Stimulated activated CD8-positive, alpha-beta memory T cell treated with anti-CD3 and anti-CD28 coated beads, Interleukin-4, amount 100 ng/mL, for 1 hour (primary cell): Measurements from ENCODE around the gene PCBP1.
"Not testable (repeated sequence)": the region's sequence is repeated elsewhere in the genome, so short reads cannot be mapped to it uniquely, and the experiment has no call there.

Source experiments
- DNase-seq, 2 donors: peaks; one replicate each; pipeline ENCODE4 v3.0.0-alpha.2; 2020; ENCODE audit warnings: low read depth in 2 of 2, low spot score in 1 of 2

The PCBP1 gene

DNA sequence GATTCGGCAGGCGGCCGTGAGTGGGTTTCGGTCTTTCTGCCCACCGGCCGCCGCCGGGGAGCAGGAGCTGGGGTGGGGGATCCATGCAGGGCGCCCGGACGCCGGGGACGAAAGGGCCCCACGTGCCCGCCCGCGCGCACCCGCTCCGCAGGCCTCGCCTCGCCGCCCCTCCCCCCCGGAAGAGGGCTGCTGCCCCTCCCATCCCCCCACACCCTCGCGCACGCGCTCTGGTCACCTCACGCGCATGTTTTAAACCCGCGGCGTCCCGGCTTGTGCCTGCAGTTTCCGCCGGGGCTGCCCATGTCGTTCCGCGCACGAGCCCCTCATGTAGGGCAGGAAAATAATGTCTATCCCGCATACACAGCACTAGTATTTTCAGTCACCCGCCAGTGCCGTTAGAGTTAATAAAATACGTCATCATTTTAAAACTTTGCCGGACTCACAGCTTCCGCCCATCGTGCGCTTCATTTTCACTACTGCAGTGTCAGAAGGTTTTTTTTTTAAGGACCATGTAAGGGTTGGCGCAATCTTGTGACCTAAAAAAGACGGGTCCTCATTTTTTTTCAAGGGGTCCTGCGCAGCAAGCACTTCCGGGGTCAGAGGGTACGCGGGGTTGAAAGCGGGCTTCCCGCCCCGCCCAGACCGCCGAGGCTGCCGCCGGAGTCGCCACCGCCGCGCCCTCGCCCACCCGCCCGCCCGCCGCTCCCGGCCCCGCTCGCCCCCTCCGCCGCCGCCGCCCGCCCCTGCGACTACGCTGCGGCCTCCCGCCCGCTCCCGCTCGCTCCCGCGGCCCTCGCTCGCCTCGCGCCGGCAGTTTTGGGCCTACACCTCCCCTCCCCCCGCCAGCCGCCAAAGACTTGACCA lies at the start of gene PCBP1:
TSS of gene PCBP1 (plus strand) at position 640 of the 864 bp plus-strand sequence. CDS start 267 bp downstream, outside the sequence.
- DNase-seq = peak; percentile 98

DNA sequence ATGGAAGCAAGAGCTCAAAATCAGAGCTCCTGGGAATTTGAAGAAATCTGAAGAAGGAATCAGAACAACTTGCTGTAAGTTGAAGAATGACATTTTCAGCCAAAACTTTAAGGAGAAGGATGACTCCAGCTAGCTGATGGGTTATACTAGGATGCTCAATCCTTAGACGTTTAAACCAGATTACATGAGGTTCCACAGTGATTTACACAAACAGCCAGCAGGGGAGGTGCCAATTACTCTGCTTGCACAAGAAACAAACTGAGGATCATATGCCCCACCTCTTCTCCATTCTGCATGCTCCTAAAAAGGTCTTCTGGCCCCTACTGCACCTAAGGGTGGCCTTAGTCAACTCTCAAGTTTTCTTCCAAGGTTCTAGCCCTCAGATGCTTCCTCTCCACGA lies 47.9 kb upstream of the PCBP1 start:
- DNase-seq = no peak

DNA sequence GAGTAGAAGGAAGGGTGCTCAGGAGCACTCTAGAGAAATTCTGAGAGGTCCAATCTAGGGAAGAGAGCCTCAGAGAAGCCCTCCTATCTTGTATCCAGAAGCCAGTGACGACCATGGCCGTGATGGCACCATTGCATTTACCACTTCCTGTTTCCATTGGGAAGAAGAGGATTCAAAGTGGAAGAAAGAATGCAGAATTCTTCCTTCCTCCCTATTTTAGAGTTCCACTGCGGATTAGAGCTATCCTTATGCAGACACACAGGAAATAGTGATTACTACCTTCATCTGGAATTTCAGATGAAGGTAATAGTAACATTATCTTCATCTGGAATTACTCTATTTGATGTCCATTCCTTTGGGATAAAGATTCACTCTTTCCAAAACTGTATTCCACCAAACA lies 45.6 kb upstream of the PCBP1 start:
- no peak for DNase-seq

DNA sequence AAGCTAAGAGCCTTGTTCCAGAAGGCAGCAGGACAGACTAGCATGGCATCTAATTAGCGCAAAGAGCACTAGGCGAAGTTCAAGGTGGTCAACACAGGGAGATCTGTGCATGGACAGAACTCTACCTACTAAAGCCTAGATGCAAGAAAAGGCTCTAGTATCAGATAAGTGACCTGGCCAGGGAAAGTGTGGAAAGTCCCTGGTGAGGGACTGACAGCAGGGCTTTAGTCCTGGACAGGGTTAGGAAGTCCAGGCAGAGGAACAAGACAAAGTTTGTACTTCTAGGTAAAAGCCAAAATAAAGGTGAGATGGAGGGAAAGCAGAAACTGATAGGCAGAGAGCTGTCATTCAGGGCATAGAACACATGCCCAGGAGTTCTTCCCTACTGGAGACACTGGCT lies 45.0 kb upstream of the PCBP1 start:
- DNase-seq = no peak

DNA sequence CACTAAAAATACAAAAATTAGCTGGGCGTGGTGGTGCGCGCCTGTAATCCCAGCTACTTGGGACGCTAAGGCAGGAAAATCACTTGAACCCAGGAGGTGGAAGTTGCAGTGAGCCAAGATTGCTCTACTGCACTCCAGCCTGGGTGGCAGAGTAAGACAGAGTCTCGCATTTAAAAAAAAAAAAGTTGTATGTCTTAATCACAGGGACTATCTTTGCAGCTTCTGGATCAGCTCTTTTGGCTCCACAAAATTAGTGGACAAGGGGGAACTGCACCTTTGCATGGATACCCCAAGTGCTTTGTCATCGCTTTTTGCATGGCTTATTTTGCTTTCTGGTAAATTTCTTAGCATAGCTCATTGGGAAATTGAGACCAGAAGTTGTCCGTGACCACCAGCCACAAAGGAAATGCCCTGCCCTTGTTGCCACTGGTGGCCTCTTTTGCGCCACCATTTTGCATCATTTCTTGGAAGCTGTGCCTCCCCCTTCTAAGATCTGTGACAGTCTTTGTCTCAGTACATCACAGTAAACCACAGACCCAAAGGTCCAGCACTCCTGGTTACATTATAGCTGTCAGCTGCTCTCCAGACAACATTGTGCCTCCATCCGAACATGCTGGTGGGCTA lies 43.9 kb upstream of the PCBP1 start:
- DNase-seq = no peak

DNA sequence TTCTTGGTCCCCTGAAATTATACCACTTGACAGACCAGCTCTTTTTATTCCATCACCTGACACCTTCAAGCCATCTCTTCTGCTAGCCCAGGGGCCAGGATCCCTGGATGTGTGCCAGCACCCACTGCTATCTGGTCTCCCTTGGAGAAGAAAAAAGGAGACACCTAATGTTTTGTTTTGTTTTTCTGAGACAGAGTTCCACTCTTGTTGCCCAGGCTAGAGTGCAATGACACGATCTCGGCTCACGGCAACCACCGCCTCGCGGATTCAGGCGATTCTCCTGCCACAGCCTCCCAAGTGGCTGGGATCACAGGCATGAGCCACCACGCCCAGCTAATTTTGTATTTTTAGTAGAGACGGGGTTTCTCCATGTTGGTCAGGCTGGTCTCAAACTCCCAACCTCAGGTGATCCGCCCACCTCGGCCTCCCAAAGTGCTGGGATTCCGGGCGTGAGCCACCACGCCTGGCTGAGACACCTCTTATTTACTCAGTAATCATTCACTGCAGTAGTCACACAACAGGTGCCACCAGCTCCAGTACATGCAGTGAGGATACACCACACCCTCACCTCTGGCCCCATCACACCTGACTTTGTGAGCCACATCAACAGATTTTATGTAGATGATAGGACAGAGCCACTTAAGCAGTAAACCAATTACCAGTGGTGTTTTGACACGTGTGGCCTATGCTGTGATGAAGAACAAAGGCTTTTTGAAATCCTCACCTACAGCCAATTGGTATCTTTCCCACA lies 42.8 kb upstream of the PCBP1 start:
- no peak for DNase-seq

DNA sequence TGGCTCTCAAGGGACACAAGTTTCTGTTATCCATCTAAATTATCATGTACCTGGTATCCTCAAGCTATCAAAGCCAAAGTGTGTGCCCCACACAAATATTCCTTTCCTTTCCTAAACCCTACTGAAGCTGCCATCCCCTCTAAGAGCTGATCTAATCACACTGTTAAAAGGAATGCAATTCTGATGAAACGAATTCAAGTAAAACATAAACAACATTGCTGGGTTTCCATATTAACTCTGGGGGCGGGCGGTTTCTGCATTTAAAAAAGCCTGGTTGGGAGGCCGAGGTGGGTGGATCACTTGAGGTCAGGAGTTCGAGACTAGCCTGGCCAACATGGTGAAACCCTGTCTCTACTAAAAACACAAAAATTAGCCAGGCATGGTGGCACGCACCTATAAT lies 41.9 kb upstream of the PCBP1 start:
- no peak for DNase-seq

DNA sequence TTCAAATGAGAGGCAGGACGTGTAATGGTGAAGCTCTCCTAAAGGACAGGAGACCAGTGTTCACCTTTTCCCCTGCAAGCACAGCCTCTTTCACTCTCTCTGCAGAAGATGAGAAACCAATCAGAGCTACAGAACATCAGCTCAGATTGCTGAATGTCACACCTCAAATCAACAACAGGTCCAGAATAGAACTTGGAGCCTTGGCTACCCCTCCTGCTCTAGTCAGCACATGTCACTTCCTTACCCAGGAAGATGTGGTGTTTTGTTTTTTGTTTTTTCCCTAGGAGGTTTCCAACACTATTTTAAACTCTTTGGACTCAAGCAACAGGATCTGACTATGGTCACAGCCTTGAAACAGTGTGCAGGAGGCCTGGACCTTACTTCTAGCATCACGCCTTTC lies 41.3 kb upstream of the PCBP1 start:
- no peak for DNase-seq

DNA sequence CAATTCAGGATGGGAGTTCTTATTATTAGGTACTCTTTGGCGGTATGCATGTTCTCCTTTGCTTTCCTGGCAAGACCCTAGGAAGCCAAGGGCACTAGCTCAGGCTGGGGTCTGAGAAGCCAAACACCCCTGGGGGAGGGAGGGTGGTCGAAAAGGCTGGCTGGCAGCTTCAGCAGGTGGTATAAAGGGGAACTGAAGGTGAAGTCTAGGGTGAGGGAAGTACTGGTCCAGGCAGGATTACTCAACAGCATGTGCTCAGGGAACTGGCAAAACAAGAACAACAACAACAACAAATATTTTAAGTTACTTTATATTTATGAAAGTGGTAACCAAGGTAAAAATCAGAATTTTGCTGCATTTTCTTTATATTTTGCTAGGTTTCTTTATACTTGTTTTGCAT lies 40.7 kb upstream of the PCBP1 start:
- no peak for DNase-seq

DNA sequence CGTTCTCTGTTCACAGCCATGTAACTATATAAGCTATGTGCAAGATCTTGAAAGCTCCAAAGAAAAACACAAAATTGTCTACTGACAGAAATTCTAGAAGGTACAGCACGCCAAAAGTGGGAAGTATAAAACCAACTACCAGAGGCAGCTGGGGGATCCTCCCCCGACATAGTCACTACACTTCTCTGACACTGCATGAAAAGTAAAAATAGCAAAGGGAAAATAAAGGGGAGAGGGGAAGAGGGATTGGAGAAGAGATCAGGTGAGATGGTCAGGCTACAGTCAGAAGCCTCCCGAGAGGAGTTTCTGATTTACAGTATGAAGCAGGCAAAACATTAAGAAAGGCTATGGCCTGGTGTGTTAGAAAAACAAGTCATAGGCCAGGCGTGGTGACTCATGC lies 39.8 kb upstream of the PCBP1 start:
- DNase-seq = no peak

DNA sequence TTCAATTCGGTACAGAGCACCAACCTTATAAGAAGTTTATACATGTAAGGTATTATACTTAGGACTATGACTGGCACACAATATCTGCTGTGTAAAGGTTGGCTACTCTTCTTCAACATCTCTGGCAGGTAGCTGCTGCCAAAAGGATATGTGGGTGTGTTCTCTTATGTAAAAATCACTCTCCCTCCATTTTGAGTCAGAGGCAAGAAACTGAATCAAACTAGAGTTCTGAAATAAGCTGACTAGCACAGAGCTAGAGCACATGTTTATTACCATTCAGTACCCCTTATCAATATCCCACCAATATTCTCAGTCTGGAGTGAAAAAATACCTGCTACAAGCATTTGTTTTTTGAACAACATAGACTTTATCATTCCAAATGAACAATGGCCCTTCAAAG lies 38.0 kb upstream of the PCBP1 start:
- DNase-seq = no peak

DNA sequence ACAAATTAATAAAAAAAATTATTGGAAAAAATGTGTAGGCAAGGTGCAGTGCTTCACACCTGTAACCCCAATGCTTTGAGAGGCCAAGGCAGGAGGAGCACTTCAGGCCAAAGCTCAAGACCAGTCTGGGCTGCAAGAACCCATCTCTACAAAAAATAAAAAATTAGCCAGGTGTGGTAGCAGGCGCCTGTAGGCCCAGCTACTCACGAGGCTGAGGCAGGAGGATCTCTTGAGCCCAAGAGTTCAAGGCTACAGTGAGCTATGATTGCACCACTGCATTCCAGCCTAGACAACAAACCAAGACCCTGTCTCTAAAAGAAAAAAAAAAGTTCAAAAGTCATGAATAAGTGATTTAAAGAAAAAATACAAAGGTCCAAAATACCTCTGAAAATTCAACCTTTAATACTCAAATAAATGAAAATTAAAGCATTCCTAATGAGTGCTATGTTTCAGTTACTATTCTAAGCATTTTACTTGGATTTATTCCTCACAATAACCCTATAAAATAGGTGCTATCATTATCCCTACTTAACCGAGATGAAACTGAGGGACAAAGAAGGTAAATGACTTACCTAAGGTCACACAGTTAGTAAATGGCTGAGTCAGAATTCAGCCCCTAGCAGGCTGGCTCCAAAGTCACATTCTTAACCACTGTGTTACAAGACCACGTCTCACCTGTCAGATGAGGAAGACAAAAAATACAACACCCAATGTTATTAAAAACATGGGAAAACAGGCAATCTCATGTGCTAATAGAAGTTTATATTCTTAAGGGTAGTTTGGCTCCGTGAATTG lies 36.4 kb upstream of the PCBP1 start:
- DNase-seq = no peak

DNA sequence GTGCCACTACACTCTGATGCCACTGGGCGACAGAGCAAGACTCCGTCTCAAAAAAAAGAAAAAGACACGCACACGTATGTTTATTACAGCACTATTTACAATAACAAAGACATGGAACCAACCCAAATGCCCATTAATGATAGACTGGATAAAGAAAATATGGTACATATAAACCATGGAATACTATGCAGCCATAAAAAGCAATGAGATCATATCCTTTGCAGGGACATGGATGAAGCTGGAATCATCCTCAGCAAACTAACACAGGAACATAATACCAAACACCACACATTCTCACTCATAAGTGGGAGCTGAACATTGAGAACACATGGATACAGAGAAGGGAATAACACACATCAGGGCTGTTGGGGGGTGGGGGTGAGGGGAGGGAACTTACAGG lies 32.0 kb upstream of the PCBP1 start:
- not testable (repeated sequence) for DNase-seq

DNA sequence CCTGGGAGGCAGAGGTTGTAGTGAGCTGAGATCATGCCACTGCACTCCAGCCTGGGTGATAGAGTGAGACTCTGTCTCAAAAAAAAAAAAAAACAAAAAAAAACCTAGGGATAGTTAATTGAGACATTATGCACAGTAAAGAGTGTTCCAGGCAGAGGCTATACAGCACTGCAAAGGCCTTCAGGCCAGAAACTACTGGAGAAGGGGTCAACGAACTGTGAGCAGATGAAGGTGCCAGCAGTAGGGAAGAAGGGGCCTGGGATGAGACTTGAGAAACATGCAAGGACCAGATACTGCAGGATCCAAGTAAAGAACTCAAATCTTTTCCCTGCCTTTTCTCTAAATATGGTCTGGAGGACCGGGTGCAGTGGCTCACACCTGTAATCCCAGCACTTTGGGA lies 26.0 kb upstream of the PCBP1 start:
- no peak for DNase-seq

DNA sequence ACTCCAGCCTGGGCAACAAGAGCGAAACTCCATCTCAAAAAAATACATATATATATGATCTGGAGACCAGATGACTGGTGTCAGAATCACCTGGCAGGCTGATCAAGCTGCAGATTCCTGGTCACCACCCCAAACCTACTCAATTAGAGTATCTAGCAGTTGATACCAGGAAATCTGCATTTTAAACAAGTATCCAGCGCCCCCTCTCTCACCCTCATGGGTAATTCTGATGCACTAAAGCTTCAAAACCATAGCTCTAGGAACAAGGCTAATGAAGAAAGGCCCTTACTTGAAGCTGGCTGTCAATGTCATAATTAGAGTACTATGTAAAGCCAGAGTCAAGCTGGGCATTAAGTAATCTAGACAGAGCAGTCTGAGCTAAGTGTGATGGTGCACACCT lies 25.0 kb upstream of the PCBP1 start:
- DNase-seq = no peak

DNA sequence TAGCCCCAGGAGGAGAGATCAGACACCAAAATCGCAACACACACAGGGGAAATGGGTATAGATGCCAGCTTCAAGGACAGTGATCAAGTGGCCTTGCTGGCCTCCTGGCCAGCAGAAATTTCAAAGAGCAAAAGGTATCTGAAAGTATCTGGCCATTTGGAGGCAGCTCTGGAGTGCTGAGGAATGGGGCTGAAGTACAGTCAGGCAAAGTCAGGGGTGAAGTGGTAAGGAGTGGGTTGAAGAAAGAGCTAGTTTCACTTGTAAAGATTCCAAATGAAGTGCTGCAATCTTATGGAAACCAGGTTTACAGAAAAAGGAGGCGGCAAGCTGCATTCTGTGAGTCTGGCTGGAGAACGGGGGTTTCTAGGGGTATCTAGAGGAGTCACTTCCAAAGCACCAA lies 19.2 kb upstream of the PCBP1 start:
- DNase-seq = no peak

DNA sequence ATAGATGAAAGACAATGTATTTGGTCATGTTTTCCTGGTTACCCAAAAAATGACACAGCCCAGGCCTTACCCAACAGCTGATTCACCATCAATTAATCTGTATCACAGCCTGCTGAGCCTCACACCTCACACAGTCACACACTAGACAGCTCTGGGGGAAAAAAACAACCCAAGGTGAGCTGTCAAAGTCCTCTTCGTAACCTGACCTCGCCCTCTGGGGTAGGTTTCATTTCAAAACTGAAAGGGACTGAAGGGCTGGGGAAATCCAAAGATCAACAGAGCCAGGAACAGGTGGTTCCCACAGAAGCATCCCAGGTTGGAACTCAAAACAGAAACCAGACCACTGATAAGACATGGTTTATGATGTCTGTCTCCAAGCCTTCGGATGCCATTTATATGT lies 18.2 kb upstream of the PCBP1 start:
- peak in 1 of 2 donors; percentile 49 for DNase-seq

DNA sequence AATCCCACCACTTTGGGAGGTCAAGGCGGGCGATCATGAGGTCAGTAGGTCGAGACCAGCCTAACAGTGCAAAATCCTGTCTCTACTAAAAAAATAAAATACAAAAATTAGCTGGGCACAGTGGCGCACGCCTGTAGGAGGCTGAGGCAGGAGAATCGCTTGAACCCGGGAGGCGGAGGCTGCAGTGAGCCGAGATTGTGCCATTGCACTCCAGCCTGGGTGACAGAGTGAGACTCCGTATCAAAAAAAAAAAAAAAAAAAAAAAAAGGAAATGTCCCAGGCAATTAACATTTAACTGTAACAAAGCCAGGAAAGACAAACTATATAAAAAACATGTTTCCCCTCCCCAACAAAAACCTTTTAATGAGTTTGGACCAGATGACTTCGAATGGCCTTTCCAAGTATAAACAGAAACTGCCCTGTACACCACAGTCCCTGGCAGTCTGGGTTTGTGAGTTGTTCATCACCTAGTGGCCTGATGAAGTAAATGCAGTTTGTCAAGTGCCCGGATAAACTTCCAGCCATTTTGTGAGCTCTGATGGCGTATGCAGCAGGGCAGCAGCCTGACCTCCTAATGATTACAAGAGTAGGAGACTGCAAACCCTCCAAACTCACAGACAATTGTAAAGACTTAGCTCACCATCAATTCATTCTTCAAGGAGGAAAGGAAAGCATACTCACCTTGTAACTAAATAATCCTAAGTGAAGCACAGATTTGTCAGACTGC lies 16.6 kb upstream of the PCBP1 start:
- DNase-seq = no peak

DNA sequence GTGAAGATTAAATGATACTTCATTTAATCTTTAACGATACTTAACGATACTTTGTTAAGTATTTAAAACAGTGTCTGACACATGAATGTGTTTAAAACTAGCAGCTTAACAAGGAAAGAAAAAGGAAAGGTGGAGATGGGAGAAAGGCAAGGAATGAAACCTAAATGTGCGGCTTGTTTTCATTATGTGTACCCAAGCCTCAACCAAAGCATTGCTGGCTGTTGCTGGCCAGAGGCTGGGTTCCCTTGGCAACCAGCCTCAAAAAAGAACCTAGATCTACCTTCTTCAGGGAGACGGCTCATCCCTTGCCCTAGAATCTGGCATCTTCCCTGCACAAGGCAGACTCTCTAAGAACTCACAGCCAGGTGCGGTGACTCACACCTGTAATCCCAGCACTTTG lies 13.8 kb upstream of the PCBP1 start:
- no peak for DNase-seq

DNA sequence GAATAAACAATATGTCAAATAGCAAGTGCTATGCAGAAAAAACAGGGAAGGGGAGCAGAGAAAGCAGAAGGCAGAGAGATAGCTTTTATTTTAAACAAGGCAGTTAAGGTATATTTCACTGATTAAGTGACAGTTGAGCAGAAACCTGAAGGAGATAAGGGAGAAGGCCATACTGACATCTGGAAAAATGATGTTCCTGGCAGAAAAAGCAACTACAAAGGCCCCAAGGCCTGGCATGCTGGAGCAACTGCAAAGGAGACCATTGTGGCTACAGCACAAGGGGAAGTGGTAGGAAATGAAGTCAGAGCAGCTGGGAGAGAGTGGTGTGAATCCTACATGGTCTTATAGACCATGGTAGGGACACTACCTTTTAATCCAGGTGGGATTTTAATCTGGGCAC lies 8.9 kb upstream of the PCBP1 start:
- DNase-seq = no peak
